HG02970 (cell line): ENCODE data around the gene SIRPB2.
"Not testable (repeated sequence)": the region's sequence is repeated elsewhere in the genome, so short reads cannot be mapped to it uniquely, and the experiment has no call there.

ENCODE experiments used
- ATAC-seq: cut with Tn5 transposase; IDR thresholded peaks from one replicate; pipeline ENCODE4 v1.9.1; 2021; ENCODE audit warnings: mild to moderate bottlenecking, moderate library complexity, moderate number of reproducible peaks; ENCODE audit not compliant: unreplicated experiment, low FRiP score

Gene SIRPB2

DNA sequence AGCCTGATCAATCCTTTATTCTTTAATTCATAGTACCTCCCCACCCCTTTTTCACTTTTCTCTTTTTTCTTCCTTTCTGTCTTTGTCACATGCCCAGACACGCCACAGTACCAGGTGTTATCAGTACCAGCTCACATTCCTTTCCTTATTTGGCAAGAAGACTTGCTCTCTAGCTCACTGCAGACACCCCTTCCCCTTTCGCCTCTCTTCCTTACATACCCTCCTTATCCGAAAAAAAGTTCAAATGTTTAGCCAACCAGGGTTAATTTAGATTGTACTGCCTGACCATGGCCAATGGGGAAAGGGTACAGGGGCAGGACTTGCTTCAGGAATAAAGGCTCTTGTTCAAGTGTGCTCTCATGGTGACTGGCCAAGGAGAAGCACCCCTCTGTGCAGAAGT, 9.3 kb upstream of the SIRPB2 start:
- ATAC-seq, result no peak

DNA sequence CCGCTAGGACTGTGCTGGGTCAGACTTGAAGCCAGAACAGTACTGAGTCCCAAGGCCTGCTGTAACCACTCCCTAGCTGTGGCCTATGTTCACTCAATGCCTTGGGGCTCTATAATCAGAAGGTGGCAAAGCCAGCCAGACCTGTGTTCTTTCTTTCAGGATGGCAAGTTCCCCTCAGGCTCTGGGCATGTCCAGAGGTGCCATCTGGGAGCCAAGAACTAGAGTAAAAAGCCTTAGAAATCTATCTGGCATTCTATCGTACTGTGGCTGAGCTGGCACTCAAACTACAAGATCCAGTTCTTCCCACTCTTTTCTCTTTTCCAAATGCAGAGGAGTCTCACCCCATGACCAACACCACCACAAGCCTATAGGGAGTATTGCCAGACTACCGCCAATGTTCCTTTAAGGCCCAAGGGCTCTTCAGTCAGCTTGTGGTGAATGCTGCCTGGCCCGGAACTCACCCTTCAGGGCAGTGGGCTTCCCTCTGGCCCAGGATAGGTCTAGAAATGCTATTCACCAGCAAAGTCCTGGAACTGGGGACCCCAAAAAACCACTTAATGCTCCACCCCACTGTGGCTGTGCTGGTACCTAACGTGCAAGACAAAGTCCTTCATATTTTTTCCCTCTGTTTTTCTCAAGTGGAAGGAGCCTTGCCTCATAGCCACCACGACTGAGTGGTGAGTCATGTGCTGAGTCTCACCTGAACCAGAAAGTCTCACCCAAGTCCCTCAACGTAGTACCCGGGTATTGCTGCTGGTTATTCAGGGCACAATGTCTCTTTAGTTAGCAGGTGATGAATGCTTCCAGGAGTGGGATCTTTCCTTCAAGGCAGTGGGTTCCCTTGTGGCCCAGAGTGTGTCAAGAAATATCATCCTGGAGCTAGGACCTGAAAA, 8.6 kb upstream of the SIRPB2 start:
- no peak for ATAC-seq

DNA sequence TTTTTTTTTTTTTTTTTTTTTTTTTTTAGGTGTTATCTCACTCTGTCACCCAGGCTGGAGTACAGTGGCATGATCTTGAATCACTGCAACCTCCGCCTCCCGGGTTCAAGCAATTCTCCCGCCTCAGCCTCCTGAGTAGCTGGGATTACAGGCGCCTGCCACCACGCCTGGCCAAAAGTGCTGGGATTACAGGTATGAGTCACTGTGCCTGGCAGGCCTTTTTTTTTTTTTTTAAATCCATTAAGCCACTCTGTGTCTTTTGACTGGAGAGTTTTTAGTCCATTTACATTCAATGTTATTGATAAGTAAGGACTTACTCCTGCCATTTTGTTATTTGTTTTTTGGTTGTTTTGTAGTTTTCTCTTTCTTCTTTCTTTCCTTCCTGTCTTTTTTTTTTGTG, 6.2 kb upstream of the SIRPB2 start:
- ATAC-seq, result not testable (repeated sequence)

DNA sequence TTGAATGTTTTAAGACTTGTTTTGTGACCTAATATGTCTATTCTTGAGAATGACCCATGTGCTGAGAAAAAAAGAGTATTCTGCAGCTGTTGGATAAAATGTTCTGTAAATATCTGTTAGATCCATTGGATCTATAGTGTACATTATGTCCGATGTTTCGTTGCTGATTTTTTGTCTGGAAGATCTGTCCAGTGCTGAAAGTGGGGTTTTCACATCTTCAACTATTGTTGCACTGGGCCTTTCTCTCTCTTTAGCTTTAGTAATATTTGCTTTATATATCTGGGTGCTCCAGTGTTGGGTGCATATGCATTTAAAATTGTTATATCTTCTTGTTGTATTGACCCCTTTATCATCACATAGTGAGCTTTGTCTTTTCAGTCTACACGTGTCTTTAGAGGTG, 5.7 kb upstream of the SIRPB2 start:
- no peak for ATAC-seq

DNA sequence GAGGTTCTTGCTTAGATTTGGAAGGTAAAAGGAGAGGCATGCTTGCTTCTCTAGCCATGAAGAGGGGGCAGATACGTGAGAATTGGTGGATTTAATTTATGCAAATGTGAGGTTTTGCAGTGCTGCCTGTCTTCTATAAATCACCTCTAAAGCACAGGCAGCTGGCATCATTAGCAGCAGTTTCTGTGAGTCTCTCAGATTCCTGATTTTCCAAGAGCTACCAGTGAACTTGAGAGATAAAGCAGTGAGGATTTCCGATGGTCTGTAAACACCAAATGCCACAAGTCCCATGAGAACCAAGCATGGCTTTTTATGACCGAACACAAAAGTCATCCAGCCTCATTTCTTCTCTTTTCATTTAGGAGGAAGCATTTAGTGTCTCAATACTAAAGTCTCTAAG, 3.2 kb upstream of the SIRPB2 start:
- no peak for ATAC-seq

DNA sequence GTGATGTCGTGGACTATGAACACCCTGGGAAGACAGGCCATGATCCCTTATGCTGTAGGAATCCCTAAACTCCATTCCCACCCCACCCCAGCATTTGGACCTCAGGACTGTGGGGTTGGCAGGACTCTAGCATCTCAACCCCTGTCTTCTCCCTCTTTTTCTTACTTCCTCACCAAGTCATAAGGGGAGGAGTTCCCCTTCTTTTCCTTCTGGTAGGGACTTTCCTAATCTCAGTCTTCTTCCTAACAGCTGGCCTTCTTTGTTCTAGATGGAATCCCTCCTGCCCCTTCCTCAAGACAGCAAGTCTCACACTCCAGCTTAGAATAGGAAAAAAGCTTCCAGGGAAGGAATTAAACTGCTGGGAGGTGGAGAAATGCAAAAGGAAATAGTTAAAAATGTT, 2.3 kb upstream of the SIRPB2 start:
- no peak for ATAC-seq

DNA sequence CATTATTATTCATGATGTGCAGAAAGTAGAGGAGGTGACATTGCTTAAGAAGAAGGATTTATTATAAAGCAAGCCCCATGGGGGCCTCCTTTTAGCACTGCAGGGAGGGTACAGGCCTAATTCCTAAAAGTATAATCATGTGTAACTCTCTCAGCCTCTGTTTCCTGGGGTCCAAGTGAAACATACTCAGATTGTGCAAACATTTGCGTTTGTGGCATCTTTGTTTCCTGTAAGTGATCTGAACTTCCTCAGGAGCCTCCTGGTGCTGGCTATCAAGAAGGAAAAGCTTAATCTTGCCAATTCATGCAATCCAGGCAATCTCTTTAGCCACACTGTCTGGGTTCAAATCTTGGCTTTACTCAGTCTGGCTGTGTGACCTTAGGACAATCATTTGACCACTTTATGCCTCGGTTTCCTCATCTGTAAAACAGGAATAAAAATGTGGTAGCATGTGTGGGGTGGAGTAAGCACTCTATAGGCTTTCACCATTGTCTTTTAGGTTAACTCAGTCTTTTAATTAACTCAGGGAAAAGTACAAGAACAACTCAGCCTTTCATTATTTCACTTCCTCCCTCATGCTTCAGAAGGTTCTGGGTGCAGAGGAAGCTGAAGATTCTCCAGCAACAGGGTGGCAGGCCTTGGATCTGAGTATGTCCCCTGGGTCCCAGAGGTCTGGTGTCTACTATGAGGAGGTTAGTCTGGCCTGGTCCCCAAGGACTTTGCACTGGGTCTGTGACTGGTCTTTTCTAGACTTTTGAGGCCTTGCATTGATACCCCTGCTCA, 831 bp upstream of the SIRPB2 start:
- no peak for ATAC-seq

DNA sequence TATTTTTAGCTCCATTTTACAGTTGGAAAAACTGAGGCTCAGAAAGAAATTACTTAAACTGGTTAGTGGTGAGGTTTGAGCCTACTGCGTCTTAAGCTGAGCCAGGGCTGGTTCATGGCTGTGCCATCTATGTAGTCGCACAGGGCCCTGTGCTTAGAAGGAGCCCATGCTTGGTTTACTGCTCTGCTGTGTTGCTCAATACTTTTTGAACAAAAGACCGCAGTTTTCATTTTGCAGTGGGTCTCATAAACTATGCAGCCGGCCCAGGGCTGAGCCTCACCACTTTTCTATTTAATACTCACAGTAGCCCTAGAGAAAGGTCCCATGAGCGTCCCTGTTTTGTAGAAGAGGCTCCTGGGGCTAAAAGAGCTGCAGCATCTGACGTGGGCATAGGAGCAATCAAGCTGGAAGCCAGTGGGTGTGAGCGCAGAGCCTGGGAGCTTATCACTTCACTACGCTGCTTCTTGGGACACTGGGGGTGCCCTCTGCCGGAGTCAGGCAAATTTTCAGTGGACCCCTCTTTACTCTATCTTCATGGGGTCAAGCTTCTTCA, 501 bp downstream of the SIRPB2 start:
- ATAC-seq, result no peak

DNA sequence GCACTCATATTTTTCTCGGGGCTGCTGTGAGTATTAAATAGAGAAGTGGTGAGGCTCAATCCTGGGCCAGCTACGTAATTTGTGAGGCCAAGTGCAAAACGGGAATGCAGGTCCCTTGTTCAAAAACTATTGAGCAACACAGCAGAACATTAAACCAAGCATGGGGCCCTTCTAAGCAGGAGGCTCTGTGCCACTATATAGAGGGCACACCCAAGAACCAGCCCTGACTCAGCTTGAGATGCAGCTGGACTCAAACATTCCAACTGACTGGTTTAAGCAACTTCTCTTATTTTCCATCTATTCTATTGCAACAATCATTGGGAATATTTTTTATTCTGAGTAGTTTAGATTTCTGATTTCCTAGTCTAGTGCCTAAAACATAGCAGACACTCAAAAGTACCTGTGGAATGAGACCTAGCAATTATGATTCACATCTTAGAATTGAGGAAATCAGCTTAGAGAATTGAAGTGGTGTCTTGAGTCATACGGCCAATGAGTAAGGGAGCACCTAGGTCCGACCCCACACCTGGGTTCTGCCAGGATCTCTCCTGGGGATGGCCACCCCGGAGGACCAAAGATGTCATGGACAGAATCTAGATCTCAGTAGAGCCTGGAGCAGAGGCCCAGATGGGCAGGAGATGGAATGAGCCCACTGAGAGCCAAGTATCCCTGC, 1.3 kb downstream of the SIRPB2 start:
- ATAC-seq, result no peak

DNA sequence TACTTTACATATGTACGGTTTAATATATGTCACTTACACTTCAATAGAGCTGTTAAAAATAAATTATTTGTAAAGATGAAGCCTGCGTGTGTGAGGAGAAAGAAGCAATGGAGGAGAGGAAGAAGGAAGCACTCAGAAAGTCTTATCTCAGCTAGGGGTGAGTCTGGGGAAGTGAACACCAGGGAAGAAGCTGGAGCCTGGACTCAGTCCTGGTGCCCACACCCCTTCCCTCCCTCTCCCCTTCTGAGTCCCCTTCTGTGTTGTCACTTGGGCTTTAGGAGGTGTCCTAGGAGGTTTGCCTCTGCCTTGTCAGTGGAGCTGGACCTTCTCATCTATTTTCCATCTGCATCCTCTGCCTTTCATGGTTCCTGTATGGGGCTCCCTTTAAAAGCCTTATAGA, 1.9 kb downstream of the SIRPB2 start:
- ATAC-seq, result no peak

DNA sequence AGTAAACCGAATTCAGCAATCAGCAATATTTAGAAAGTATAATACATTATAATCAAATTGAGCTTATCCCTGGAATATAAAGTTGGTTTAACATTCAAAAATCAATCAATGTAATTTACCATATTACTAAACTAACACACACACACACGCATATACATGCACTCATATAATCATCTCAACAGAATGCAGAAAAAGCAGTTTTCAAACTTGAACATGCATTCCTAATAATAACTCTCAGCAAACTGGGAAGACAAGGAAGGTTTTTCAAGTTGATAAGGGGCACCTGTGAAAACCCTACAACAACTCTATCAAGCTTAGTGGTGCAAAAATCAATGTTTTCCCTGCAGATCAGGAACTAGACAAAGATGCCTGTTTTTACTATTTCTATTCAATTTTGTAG, 4.7 kb downstream of the SIRPB2 start:
- ATAC-seq, result no peak

DNA sequence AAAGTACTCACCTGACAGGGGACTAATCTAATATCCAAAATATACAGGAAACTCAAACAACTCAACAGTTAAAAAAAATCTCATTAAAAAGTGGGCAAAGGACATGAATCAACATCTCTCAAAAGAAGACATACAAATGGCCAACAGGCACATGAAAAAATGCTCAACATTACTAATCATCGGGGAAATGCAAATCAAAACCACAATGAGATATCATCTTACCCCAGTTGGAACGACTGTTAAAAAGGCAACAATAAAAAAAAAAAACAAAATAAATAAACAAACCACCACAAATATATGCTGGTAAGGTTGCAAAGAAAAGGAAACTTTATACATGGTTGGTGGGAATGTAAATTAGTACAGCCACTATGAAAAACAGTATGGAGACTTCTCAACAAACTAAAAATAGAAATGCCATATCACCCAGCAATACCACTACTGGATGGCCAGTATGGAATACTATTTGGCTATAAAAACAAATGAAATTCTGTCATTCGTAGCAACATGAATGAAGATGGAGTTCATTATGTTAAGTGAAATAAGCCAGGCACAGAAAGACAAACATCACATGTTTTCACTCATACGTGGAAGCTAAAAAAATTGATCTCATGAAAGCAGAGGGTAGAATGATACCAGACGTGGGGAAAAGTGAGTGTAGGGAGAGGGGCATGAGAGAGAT, 6.6 kb downstream of the SIRPB2 start:
- no peak for ATAC-seq

DNA sequence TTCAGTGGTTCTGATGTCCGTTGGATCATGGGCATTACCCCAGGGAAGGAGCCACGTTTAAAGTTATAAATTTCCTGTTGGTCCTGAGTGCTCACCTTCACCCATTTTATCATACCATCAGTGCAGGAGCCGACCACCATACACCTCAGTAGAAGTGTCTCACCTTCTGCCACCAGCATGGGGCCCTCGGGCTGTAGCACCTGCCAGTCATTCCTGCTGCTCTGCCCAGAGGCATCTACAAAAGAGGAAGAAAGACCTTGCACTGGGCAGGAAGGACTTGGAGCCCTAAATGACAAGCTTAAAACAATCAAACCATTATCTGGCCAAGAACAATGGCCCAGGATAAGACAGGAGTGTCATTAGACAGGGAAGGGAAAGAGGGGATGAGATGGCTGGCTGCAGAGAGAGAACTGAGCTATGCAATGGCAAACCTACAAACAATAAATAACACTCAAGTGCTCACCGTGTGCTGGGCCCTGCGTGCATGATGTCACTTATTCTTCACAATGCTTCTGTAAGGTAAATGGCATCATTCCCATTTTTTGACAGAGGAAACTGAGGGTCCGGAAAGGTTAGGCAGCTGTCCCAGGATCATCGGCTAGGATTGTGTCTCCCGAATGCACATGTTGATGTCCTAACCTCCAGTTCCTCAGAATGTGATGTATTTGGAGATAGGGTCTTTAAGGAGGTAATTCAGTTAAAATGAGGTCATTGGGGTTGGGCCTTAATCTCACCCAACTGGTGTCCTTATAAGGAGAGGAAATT, 11.2 kb downstream of the SIRPB2 start:
- ATAC-seq, result no peak

DNA sequence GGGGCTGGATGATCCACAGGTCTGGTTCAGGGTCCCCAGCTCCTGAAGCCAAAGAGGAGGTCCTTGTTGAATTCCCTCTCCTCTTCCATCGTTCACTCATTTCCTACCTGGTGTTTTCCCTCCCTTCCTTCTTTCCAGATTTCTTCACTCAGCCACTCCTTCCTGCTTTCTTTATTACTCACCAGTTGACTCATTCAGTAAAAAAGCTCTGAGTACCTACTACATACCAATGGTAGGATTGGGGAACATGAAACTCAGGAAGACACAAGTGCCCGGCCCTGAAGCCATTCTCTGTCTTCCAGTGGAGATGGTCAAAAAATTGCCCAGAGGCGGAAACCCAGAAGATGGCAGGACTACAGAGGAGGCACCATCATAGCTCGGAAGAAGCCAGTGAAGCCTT, 12.7 kb downstream of the SIRPB2 start:
- no peak for ATAC-seq

DNA sequence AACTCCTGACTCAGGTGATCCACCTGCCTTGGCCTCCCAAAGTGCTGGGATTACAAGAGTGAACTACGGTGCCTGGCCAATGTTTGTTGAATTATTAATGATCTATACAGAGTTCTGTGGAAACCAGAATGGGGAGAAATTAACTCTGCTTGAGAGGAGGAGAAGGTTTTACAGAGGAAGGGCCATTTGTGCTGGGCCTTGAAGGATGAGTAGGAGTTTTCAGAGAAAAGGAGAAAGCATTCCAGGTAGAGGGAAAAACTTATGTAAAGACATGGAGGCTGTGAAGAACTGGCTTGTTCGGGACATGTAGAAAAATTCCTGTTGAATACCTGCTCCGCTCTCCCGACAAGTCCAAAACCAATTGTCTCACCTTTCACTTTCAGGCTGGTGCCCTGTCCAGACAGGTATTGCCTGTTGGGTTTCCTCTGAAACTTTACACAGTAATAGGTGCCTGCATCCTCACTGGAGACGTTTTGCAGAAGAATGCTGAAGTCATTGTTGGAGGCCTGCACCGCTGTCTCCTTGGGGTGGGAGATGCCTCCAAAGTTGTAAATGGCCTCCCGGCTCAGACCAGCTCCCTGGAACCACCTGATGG, 13.2 kb downstream of the SIRPB2 start:
- no peak for ATAC-seq

DNA sequence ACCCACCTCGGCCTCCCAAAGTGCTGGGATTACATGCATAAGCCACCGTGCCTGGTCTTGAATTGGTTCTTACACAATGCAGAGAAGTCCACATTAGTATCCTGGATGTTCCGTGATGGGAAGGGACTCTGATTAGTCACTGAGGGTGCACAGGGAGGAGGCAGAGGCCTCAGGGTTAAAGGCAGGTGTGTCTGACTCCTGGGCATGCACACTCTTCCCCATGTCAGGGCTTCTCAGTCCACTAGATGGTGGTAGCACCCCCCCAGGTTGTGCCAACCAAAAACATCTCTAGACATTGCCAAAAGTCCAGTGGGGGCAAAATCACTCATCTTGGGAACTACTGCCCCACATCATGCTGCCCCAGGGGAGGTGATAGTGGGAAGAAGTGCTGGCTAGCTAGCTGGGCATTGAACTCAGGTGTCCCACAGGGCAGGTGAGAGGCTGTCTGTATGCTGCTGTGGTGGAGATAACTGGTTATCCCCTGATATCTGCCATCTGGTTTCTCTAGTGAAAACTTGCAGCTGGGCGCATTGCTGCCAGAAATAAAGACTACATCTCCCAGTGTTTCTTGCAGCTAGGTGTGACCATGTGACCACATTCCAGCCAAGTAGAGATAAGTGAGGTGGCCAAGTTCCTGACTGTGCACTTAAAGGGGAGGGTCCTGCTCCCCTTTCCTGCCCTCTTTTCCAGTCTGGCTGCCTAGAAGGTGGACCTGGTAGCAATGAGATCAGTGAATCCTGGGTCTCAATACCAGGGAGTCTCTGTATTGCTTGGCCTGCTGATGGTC, 16.2 kb downstream of the SIRPB2 start:
- ATAC-seq, result no peak

DNA sequence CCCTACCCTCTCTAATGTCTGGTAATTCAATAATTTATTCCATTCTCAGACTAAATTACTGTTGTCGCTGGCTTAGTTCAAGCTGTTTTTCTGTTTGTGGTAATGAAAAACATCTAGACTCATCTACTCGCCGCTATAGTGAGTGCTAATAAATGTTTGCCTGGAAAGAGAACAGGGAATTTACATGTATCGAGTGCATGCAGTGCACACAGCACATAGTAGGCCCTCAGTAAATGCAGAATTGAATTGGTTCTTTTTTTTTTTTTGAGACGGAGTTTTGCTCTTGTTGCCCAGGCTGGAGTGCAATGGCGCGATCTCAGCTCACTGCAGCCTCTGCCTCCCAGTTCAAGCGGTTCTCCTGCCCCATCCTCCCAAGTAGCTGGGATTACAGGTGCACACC, 16.9 kb downstream of the SIRPB2 start:
- no peak for ATAC-seq
